ENCODE measurements around the gene CDHR2. TPM values are rescaled to one million over a fixed set of nuclear protein-coding genes. Genes with fewer than 3 reads are reported as not detected.

CDHR2 gene
- total and polyA plus RNA-seq, 2 of the 13 experiments (the other 11 are each of a cell fraction or from before 2014, with no cell fraction given) = 17.9 to 20.9 TPM

DNA sequence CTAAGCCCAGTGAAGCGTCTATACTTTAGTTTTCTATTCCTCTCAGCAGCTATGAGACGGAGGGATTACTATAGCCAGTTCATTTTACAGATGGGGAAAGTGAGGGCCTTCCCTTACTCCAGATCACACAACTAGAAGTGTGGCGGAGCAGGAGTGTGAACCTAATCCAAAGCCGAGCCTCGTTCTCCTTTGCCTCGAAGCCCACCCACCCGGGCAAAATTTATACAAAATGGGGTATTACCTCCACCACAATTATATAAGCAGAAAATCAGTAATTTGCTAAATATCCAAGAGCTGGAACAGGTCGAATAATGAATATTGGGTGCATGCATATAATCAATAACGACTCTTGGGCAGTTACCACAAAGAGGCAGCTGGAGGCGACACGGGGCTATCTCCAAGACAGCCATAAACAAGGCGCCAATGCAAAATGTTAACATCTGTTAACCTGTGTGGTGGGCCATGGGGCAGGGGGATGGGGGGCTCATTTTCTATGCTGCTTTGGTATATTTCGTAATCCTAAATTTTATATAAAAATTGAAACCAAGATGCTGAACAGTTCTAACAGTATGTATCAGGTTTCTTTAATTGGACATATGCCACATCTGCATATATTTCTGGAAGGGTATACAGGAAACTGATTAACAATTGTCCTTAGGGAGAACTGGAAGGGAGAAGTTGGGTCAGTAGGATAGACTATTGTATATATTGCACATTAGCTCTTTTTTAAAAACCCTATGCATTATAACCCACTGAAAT lies 10.7 kb upstream of the CDHR2 start:
- DNase-seq (ENCODE audit: low spot score) (no peak), ATAC-seq (no peak), FAIRE-seq (no peak)
- Histone ChIP-seq H4K20me1 (ENCODE audit: insufficient read depth, low read length) (peaks cover 20% of the 10 kb centered on the region), H3K9me3 (ENCODE audit: low read length) (no peaks in the 10 kb centered on the region), H3K4me2 (ENCODE audit: low read depth, low read length) (peak overlapping the region; percentile 94), H2AFZ (ENCODE audit: low read length) (no peak overlapping the region), H3K9ac (ENCODE audit: insufficient read depth, low read depth, low read length) (peak overlapping the region; percentile 71), H3K27me3 (ENCODE audit: control insufficient read depth in 1 of 2, insufficient read depth in 2 of 2, low read length in 2 of 2) (no peaks in the 10 kb centered on the region; a peak in 1 of 5 replicates), H3K27ac (ENCODE audit: extremely low read length, insufficient read depth, low read length) (peak overlapping the region; percentile 55), H3K36me3 (replicated peaks in 1 of 2; ENCODE audit: control insufficient read depth in 1 of 2, insufficient read depth in 2 of 2, low read length in 2 of 2) (peaks cover 2 to 7% of the 10 kb centered on the region in 2 experiments; a peak in 1 of 5 replicates), H3K79me2 (ENCODE audit: insufficient read depth, low read length) (peaks cover 32% of the 10 kb centered on the region), H3K4me3 (replicated peaks in 1 of 3; ENCODE audit: insufficient read depth in 1 of 3, low read depth in 2 of 3, low read length in 3 of 3) (peak overlapping the region; percentile 32 to 97 (median 53)), H3K4me1 (ENCODE audit: insufficient read depth, low read length) (peaks cover 67% of the 10 kb centered on the region)
- WGBS (ENCODE audit: low lambda C conversion rate) = 6% methylated on average over 13 of the region's 13 CpGs
- BruUV-seq (replicated peaks) = TSS peak; percentile 91
- in situ Hi-C loops (cut with HindIII; ENCODE audit: extremely low pct_ligation_motif_present, low pct_unique_long_range_greater_than_20kb) (loop anchor here (5.0 to 25.0 kb wide), 2 partner anchors 121 to 824 kb away; partner anchors contain the start of genes CLTB, LMAN2 and RGS14), intact Hi-C loops (cut with micrococcal nuclease; ENCODE audit: unreplicated experiment) (no loop called here)
- CTCF ChIA-PET (ENCODE audit: low intra/inter-chr PET ratio, low total read pairs) = no interaction called here
- POLR2A ChIA-PET = interaction anchor here (1.0 to 7.9 kb wide), 15 partner anchors 9 to 548 kb away, joined by 3 to 212 read pairs (median 8); partner anchors contain the start of genes CDHR2, CLTB, FAF2 and FGFR4
- TF ChIP-seq GABPA (IDR thresholded peaks at IDR 0.05; ENCODE audit: low read depth, low read length) = no peak
- no peak for TF ChIP-seq GABPA (CRISPR knock-in tag; IDR thresholded peaks at IDR 0.05; ENCODE audit: low read depth)
- TF ChIP-seq KLF12 (CRISPR knock-in tag; IDR thresholded peaks at IDR 0.05; ENCODE audit: borderline replicate concordance) = no peak
- TF ChIP-seq ZNF484 (CRISPR knock-in tag; IDR thresholded peaks at IDR 0.05; ENCODE audit: borderline replicate concordance, low read depth) = no peak
- TF ChIP-seq ZBTB7A (CRISPR knock-in tag; IDR thresholded peaks at IDR 0.05) = no peak
- no peak for TF ChIP-seq SP1 (IDR thresholded peaks at IDR 0.05)
- TF ChIP-seq SP1 (CRISPR knock-in tag; IDR thresholded peaks at IDR 0.05) = no peak
- TF ChIP-seq, protein P1, sequence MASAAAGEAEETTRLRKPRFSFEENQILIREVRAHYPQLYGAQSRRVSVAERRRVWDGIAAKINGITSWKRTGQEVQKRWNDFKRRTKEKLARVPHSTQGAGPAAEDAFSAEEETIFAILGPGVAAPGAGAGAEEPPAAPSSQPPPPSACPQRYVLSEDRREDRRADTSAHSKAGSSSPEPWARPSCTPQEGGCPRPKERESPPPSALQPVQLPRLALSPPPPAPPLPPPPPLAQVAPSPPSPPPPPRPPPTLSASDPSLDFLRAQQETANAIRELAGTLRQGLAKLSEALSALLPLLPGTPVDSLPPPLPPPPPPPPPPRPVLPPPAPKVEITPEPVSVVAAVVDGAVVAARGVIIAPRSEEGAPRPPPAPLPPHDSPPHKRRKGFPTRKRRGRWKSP (CRISPR knock-in tag; IDR thresholded peaks at IDR 0.05) = peak; percentile 40; the same call in 1 of the 2 replicates
- TF ChIP-seq ZNF441 (CRISPR knock-in tag; IDR thresholded peaks at IDR 0.05; ENCODE audit: borderline replicate concordance) = no peak
- TF ChIP-seq ZNF331 (CRISPR knock-in tag; IDR thresholded peaks at IDR 0.05) = no peak
- TF ChIP-seq ZNF629 (CRISPR knock-in tag; conservative IDR thresholded peaks at IDR 0.05) = peak; percentile 74; the same call in 1 of the 2 replicates
- TF ChIP-seq ZNF350 (CRISPR knock-in tag; IDR thresholded peaks at IDR 0.05; ENCODE audit: borderline replicate concordance, low read depth) = no peak
- TF ChIP-seq, protein P2, sequence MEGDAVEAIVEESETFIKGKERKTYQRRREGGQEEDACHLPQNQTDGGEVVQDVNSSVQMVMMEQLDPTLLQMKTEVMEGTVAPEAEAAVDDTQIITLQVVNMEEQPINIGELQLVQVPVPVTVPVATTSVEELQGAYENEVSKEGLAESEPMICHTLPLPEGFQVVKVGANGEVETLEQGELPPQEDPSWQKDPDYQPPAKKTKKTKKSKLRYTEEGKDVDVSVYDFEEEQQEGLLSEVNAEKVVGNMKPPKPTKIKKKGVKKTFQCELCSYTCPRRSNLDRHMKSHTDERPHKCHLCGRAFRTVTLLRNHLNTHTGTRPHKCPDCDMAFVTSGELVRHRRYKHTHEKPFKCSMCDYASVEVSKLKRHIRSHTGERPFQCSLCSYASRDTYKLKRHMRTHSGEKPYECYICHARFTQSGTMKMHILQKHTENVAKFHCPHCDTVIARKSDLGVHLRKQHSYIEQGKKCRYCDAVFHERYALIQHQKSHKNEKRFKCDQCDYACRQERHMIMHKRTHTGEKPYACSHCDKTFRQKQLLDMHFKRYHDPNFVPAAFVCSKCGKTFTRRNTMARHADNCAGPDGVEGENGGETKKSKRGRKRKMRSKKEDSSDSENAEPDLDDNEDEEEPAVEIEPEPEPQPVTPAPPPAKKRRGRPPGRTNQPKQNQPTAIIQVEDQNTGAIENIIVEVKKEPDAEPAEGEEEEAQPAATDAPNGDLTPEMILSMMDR (CRISPR knock-in tag; IDR thresholded peaks at IDR 0.05) = peak; percentile 36
- TF ChIP-seq U2AF1 (optimal IDR thresholded peaks at IDR 0.05; ENCODE audit: low read depth, low read length) = no peak
- TF ChIP-seq, protein P3, sequence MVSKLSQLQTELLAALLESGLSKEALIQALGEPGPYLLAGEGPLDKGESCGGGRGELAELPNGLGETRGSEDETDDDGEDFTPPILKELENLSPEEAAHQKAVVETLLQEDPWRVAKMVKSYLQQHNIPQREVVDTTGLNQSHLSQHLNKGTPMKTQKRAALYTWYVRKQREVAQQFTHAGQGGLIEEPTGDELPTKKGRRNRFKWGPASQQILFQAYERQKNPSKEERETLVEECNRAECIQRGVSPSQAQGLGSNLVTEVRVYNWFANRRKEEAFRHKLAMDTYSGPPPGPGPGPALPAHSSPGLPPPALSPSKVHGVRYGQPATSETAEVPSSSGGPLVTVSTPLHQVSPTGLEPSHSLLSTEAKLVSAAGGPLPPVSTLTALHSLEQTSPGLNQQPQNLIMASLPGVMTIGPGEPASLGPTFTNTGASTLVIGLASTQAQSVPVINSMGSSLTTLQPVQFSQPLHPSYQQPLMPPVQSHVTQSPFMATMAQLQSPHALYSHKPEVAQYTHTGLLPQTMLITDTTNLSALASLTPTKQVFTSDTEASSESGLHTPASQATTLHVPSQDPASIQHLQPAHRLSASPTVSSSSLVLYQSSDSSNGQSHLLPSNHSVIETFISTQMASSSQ (IDR thresholded peaks at IDR 0.05; ENCODE audit: low read depth) = no peak
- TF ChIP-seq, protein P3 (CRISPR knock-in tag; IDR thresholded peaks at IDR 0.05; ENCODE audit: borderline replicate concordance) = no peak
- no peak for TF ChIP-seq DPF2 (CRISPR knock-in tag; IDR thresholded peaks at IDR 0.05; ENCODE audit: borderline replicate concordance, low read depth)
- TF ChIP-seq CCDC6 (CRISPR knock-in tag; IDR thresholded peaks at IDR 0.05) = peak; percentile 58; the same call in 1 of the 2 replicates

Data from HepG2 (cell line).